IMR-90 (cell line): Measurements from ENCODE around the gene IRAK2.

Experiments used
- CEBPB ChIP-seq: IDR thresholded peaks from 2 replicates; pipeline ENCODE4 v1.6.1; 2012; ENCODE audit warnings: low read depth, low read length, improper control_type of control experiment
- POLR2A ChIP-seq: IDR thresholded peaks from 2 replicates; pipeline ENCODE4 v1.6.1; 2012; ENCODE audit warnings: mild to moderate bottlenecking, low read depth, low read length
- TF ChIP-seq, protein P1 (sequence below): conservative IDR thresholded peaks from 2 replicates; pipeline ENCODE4 v1.5.1; 2012; ENCODE audit warnings: mild to moderate bottlenecking, low read depth, low read length, improper control_type of control experiment

DNA sequence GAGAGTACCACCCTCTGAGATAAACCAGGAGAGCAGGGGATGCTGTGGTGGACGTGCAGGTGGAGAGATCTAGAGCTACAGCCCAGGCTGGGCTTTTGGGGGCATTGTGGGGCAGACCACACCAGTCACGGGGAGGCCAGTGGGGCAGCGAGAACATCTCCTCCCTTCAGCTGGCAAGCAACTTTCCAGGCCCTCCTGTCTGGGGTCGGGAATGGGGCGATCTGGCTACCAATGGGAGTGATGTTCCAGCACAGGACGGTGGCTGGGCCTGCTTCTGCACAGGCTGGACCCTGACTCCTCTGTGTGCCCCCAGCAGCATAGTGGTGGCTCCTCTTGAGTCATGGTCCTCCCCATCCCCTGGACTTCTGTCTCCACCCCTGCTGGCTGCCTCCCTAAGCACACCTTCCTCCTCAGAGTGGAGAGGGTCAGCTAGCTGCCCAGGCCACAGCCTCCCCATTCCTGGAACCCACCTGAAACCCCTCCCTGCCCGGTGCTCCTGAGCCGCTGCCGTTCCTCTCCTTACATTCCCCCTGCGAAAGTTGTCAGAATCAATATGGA lies 16.1 kb downstream of the IRAK2 start:
- TF ChIP-seq POLR2A (no peak), CEBPB (no peak)
- TF ChIP-seq, protein P1, sequence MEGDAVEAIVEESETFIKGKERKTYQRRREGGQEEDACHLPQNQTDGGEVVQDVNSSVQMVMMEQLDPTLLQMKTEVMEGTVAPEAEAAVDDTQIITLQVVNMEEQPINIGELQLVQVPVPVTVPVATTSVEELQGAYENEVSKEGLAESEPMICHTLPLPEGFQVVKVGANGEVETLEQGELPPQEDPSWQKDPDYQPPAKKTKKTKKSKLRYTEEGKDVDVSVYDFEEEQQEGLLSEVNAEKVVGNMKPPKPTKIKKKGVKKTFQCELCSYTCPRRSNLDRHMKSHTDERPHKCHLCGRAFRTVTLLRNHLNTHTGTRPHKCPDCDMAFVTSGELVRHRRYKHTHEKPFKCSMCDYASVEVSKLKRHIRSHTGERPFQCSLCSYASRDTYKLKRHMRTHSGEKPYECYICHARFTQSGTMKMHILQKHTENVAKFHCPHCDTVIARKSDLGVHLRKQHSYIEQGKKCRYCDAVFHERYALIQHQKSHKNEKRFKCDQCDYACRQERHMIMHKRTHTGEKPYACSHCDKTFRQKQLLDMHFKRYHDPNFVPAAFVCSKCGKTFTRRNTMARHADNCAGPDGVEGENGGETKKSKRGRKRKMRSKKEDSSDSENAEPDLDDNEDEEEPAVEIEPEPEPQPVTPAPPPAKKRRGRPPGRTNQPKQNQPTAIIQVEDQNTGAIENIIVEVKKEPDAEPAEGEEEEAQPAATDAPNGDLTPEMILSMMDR = no peak
